ENCODE measurements around the gene PMEPA1.

GRCh38 chr20:57680934-57681914 lies 28.6 kb downstream of the PMEPA1 start:
- TF ChIP-seq, protein P1, sequence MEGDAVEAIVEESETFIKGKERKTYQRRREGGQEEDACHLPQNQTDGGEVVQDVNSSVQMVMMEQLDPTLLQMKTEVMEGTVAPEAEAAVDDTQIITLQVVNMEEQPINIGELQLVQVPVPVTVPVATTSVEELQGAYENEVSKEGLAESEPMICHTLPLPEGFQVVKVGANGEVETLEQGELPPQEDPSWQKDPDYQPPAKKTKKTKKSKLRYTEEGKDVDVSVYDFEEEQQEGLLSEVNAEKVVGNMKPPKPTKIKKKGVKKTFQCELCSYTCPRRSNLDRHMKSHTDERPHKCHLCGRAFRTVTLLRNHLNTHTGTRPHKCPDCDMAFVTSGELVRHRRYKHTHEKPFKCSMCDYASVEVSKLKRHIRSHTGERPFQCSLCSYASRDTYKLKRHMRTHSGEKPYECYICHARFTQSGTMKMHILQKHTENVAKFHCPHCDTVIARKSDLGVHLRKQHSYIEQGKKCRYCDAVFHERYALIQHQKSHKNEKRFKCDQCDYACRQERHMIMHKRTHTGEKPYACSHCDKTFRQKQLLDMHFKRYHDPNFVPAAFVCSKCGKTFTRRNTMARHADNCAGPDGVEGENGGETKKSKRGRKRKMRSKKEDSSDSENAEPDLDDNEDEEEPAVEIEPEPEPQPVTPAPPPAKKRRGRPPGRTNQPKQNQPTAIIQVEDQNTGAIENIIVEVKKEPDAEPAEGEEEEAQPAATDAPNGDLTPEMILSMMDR (conservative IDR thresholded peaks at IDR 0.05 in 1 of 2, IDR thresholded peaks at IDR 0.05 in 1 of 2; ENCODE audit: extremely low read depth in 1 of 2, insufficient read depth in 1 of 2, low read depth in 1 of 2, low read length in 2 of 2) = no peak
- no peak for TF ChIP-seq EZH2 (IDR thresholded peaks at IDR 0.05; ENCODE audit: borderline replicate concordance, low read length)
